ENCODE measurements around the gene CASKIN1.
"Not testable (repeated sequence)": the region's sequence is repeated elsewhere in the genome, so short reads cannot be mapped to it uniquely, and the experiment has no call there.

CASKIN1 gene

GRCh38 chr16:2155091-2155950 is 41.1 kb downstream of the CASKIN1 start, which contains the start of gene TRAF7:
TSS of gene TRAF7 (plus strand) at chr16:2155782. CDS start at chr16:2163921, 8,139 bp downstream.
- peak; percentile 100 for DNase-seq

GRCh38 chr16:2154533-2155090 is 41.8 kb downstream of the CASKIN1 start:
- DNase-seq, result no peak

DNA sequence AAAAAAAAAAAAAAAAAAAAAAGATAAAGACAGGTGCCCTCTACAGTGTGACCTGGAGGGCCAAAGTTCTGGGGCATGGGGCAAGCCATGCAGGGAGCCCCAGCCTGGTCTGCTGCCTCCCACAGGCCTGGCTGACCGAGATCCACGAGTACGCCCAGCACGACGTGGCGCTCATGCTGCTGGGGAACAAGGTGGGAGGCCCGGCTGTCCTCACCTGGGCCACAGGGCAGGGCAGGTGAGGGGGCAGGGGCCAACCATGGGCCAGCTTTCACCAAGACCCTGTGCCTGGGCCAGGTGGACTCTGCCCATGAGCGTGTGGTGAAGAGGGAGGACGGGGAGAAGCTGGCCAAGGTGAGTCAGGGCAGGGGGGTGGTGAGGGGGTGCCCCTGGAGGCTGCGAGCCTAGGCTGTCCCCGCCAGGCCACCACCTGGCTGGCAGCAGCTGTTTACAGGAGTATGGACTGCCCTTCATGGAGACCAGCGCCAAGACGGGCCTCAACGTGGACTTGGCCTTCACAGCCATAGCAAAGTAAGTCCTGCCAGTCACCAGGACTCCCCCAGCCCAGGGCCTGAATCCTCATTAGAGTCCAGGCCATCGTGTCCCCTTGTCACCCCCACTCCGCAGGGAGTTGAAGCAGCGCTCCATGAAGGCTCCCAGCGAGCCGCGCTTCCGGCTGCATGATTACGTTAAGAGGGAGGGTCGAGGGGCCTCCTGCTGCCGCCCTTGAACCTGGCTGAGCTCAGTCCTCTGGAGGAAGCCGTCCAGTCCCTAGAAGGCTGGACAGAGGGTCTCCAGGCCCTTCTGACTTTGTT is 43.5 kb downstream of the CASKIN1 start:
- DNase-seq, result no peak

- DNase-seq, result no peak
Measured at GRCh38 chr16:2151188-2152091, 45.0 kb downstream of the CASKIN1 start.

- DNase-seq, result no peak
Measured at GRCh38 chr16:2150418-2151187, 45.8 kb downstream of the CASKIN1 start.

DNA sequence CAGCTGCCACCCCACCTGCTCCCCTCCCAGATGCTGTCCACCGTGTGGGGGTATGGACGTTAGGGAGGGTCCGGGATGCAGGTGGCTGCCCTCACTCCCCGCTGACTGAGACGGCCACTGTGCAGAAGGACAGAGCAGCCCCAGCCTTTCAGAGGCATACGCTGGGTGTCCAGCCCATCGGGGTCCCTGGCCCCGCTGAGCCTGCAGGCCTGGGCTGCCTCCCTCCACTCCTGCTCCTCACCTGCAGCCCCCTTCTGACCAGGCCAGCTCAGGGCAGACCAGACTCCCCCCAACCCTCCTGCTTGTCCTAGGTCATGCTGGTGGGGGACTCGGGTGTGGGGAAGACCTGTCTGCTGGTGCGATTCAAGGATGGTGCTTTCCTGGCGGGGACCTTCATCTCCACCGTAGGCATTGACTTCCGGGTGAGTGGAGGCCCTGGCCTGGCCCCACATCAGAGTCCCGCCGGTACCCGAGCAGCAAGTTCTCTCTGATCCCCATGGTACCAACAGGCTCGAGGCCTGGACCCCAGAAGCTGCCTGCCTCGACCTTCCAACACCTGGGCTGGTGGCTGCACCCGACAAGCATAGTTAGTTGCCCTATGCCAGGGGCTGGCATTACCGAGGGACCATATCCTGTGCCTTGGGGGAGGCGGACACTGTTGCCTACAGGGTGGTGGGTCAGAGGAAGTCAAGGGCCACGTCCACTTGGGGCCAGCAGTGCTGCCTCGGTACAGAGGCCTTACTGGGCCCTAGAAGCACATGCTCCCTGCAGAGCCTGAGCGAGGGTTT is 46.6 kb downstream of the CASKIN1 start:
- no peak for DNase-seq

- DNase-seq, result no peak
Measured at GRCh38 chr16:2148714-2149629, 47.4 kb downstream of the CASKIN1 start.

GRCh38 chr16:2147981-2148671 is 48.3 kb downstream of the CASKIN1 start, which contains the start of gene RAB26:
TSS of gene RAB26 (plus strand) at chr16:2148625. CDS start at chr16:2148784, 159 bp downstream.
- peak; percentile 53 for DNase-seq

GRCh38 chr16:2147378-2147777 is 49.0 kb downstream of the CASKIN1 start:
- no peak for DNase-seq

GRCh38 chr16:2145843-2146242 is 50.6 kb downstream of the CASKIN1 start:
- no peak for DNase-seq

GRCh38 chr16:2143878-2144485 is 52.4 kb downstream of the CASKIN1 start:
- no peak for DNase-seq

GRCh38 chr16:2142942-2143877 is 53.2 kb downstream of the CASKIN1 start:
- no peak for DNase-seq

GRCh38 chr16:2135770-2136490 is 60.5 kb downstream of the CASKIN1 start, which contains the start of gene PKD1:
TSS of gene PKD1 (minus strand) at chr16:2135898. CDS start at chr16:2135689, 209 bp downstream.
- peak; percentile 90 for DNase-seq

DNA sequence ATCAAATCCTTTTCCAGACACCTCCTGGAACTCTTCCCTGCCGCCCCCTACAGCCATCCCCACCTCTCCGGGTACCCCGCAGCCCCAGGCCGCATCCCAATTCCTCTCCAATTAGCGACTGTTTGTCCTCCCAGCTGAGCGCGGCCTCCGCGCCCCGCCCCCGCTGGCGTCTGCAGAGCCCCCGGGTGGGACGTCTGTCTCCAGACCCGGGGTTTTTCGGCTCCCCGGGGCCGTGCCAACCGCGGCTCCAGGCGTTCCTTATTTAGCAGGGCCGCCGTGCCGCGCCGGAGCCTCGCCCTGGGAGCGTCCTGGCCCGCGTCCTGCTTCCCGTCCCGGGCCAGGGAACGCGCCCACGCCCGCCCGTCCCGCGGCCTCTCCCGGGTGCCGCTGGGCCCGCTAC is 61.3 kb downstream of the CASKIN1 start:
- DNase-seq, result not testable (repeated sequence)

DNA sequence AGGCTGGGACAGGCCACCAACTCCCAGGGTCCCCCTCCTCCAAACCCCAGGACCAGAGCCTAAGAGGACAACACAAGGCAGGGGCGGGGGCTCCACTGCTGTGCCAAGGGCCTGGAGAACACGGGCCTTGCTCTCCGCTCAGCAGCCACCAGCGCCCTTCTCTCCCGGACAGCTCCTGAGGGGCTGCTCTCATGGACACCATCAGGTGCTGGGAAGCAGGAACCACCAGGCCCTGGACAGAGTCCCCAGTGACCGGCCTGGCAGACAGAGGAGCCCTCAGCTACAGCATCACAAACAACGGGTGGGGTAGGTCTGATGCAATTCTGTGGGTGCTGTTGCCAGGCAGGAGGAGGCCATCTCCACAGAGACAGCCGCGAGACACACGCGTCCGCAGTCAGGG is 62.6 kb downstream of the CASKIN1 start:
- not testable (repeated sequence) for DNase-seq

DNA sequence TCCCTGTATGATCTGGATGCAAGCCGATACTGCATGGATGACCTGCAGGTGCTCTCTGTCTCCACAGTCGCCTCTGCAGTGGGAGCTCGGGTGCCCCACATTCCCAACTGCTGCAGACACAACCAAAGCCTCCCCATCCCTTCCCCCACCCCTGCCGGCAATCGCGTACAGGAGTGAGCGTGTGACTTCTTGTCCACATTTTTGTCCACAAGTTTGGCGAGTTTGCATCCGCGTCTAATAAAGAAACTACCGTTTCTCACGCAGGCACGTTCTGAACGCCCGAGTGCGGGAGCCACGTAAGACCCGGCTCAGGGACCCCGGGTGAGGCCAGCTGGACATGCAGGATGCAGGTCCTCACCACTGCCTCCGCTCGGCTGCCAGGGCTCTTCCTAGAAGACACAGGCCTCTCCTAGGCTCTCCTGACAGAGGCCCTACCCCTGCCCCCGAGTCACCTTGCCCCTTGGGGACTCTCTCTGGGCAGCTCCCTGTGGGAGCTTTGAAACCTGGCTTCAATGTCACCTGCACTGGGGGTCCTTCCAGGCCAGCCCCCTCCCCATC is 66.4 kb downstream of the CASKIN1 start:
- not testable (repeated sequence) for DNase-seq
